GM18951 (cell line): ENCODE measurements around the gene CDR2L.
"Not testable (repeated sequence)": the region's sequence is repeated elsewhere in the genome, so short reads cannot be mapped to it uniquely, and the experiment has no call there.

Experiments
- POLR2A ChIP-seq: IDR thresholded peaks from 4 replicates; pipeline ENCODE4 v1.6.1; 2011; ENCODE audit warnings: mild to moderate bottlenecking; ENCODE audit not compliant: insufficient read length, insufficient read depth; ENCODE audit errors: extremely low read depth
- in situ Hi-C: fragments of 300-500 bp; cut with MboI; formaldehyde crosslinking; loops from one replicate; pipeline ENCODE4 v1.12.0; 2022; ENCODE audit warnings: low sequenced_read_pairs, mixed read lengths, inconsistent platforms; ENCODE audit not compliant: unreplicated experiment

Gene CDR2L

DNA sequence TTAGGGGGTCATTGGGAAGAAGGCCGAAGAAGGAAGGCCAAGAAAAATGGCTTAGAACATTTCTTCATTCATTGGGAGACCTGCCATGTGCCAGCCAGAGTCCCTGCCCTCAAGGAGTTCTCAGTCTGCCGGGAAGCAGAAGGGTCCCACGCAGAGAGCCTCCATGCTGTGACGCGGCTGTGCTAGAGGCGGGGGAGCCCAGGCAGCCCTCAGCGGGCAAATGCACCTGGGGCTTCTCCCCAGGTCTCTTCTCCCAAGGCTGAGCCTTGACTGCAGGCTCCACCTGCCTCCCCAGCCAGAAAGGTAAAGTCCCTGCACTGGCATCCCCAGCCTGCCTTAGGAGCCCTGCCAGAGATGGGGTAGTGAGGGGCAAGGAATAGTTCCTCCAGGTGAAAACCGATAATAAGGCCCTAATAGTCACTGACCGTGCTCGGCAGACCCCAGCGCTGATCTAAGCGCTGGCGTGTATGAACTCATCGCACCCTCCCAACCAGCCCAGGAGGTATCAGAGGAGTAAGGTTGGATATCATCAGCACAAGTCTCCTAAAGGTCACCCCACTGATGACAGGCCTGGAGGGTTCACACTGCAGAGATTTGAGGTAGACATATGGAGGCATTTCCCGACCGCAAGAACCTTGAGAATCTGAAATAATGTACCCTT, 6.0 kb upstream of the CDR2L start:
- in situ Hi-C loops: no loop called here
- TF ChIP-seq POLR2A: no peak

DNA sequence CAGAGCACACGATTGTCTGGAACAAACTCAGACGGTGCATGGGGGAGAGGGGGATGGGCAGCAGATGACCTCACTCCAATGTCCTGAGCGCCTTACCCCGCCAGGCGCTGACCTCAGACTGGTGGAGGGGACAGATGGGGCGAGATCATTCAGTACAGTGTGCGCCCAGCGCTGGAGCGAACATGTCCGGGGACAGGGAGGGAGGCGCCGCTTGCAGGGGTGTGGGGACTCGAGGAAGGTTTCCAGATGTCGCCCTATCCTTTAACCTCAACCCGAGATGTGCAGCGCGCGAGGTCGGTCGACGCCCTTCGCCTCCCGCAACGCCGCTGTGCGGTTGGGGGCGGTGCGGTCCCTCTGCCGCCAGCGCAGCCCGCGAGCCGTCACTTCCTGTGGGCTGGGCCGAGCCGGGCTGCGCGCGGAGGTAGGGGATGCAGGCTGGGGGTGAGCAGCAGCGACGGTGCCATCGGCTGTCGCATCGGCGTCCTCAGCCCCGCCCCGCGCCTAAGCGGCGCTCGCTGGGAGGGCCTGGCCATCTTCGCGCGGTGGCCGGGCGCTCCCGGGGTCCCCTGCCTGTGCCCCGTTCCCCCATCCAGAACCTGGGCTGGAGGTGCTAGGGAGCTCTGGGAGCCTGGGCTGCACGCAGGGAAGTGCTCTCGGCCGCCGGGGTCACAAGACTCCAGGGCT, 5.3 kb upstream of the CDR2L start:
- peak; percentile 47 for TF ChIP-seq POLR2A
- in situ Hi-C loops: no loop called here

DNA sequence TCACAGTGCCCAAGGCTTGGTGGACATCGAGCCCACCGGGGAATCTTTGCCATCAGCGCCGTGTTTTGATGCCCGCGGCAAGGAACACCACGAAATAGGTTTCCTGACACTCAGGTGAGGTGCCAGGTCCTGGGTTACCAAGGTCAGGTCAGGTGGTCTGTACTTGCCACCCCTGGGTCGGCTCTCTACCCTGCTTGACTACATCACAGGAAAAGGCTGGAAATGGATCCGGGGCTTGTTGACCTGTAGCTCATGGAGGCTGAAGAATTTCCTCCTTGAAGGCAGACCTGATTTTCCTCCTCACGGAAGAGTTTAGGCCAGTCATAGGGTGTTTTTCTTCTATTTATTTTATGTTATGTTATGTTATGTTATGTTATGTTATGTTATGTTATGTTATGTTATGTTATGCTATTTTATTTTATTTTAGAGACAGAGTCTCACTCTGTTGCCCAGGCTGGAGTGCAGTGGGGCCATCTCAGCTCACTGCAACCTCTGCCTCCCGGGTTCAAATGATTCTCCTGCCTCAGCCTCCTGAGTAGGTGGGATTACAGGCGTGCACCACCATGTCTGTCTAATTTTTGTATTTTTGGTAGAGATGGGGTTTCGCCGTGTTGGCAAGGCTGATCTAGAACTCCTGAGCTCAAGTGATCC, 4.6 kb upstream of the CDR2L start:
- in situ Hi-C loops: not testable (repeated sequence)

DNA sequence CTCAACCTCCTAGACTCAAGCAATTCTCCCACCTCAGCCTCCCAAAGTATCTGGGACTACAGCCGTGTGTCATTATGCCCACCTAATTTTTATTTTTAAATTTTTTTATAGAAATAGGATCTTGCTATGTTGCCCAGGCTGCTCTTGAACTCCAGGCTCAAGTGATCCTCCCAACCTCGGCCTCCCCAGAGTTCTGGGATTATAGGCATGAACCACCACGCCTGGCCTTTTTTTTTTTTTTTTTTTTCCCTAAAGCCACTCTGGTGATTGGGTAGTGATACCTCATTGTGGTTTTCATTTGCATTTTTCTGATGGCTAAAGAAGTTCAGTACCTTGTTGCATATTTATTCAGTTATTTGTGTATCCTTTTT, 1.2 kb upstream of the CDR2L start:
- no peak for TF ChIP-seq POLR2A
- in situ Hi-C loops: no loop called here

DNA sequence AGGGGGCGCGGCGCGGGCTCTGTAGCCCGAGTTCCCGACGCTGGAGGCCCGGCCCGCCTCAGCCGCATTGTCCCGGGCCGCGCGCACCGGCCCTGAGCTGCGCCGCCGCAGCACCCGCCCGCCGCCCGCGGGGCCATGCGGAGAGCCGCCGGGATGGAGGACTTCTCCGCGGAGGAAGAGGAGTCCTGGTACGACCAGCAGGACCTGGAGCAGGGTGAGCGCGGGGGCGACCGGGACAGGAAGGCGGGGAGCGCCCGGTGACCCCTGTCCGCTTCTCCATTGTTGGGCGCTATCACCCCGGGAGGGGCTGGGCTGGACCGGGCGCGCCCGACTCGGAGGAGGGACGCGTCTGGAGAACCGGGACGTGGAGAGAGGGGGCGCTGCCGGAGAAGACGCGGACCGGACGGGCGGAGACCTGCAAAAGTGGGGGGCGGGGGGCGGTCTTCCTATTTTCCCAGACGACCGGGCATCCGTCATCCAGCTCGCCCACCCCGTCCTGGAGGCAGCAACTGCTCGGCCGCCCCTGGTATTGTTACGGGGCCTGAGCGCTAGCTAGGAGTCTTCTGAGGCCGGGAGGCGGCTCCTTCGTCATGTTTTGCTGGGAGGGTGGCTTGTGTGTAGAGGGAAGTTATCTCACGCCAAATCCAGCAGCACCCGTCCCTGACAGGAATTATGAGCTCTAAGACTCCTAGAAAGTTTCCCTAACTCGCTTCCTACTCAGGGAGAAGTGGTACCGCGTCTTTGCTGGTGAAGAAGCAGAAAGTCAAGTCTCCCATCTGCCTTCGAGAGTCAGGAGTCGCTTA, 678 bp downstream of the CDR2L start:
- TF ChIP-seq POLR2A: no peak
- in situ Hi-C loops: no loop called here

DNA sequence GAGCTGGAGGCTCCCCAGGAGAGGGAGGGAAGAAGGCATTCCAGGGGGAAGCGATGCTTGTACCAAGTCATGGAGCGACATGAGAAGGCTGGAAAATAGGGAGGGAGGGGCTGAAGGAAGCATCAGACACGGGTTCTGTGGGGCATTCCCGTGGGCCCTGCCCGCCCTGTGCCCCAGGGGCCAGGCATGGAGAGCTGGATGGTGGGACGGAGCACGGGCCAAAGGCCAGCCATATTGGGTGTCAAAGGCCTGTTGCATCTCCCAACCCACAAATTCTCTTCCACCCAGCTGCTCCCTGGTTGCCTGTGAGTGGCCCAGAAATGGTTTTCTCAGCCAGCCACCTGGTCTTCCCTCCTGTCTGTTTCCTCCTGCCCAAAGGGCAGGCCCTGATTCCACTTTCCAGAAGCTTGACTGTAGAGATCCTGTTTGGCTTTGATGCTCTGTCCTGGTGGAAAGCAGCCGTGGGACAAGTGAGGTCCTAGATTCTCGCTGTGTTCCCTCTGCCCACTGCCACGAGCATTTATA, 3.2 kb downstream of the CDR2L start:
- in situ Hi-C loops: no loop called here
- TF ChIP-seq POLR2A: no peak

DNA sequence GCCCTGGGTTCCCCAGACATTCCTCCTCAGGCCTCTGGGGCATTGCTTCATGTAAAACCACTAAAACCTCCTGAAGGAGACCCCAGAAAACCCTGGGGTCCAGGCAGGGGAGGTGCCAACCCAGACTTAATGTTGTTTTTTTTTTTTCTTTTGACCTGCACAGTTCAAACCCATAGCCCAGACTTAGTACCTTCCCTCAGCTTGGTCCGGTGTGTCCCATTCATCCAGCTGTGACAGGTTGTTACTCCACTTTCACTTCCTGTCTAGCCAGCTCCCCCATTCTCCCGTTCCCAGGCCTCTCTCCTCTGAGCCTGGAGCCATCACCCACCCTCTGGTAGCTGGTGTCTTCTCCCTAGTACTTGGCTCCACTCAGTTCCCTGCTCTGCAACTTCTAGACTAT, 4.8 kb downstream of the CDR2L start:
- TF ChIP-seq POLR2A: no peak
- in situ Hi-C loops: no loop called here

DNA sequence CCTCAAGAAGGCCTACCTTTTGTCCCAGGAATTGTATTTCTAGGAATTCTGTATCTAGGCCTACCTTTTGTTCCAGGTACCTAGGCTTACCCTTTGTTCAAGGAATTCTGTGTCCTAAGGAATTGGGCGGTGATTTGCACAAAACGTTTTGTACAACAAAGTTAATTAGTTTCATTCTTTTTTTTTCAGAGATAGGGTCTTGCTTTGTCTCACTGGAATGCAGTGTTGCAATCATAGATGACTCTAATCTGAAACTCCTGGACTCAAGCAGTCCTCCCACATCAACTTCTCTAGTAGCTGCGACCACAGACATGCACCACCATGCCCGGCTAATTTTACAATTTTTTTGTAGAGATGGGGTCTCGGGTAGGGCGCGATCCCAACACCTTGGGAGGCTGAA, 7.0 kb downstream of the CDR2L start:
- in situ Hi-C loops: no loop called here

DNA sequence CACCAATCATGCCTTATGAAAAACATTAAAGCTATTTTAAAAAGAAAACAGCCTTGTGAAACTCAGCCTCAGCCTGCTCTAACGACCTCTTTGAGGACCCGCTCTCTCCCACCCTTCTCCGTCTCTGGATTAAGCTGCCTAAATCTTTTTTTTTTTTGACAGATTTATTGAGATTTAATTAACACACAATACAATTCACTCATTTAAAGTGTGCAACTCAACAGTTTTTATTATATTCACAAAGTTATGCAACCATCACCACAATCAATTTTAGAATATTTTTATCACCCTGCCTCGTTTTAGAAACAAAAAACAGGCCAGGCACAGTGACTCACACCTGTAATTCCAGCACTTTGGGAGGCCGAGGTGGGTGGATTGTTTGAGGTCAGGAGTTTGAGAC, 8.4 kb downstream of the CDR2L start:
- in situ Hi-C loops: no loop called here
- no peak for TF ChIP-seq POLR2A

More for the DNA sequence above, 7.0 kb downstream of the CDR2L start:
- TF ChIP-seq POLR2A: no peak

DNA sequence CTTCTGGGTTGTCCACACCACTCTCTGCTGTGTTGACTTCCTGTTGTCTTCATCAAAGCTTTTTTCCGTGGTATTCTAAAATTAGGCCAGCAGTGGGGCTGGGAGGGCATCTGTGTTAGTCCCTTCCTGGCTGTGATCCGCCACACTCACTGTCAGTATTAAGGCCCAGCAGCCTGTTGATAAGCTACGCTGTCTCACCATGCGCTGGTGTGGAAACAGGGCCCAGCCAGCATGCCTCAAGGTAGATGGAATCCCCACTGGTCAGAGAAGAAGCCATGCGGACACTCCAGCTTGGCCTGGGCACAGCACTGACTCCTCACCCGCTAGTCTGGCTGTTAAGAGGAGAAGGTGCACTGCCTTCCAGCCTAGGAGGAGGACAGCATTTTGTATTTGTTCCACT, 11.4 kb downstream of the CDR2L start:
- in situ Hi-C loops: no loop called here
- TF ChIP-seq POLR2A: no peak

DNA sequence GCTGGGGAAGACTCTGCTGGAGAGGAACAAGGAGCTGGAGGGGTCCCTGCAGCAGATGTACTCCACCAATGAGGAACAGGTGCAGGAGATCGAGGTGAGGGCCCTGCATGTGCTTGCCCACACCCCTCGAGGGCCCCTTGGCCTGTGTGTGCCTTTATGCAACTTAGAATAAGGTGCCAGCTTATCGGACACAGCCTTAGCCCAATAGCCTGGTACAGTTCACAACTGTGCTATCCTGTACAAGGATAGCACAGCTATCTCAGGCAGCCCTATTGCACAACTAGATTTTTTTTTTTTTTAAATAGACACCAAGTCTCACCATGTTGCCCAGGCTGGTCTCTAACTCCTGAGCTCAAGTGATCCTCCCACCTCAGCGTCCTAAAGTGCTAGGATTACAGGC, 12.1 kb downstream of the CDR2L start:
- in situ Hi-C loops: no loop called here
- TF ChIP-seq POLR2A: no peak

DNA sequence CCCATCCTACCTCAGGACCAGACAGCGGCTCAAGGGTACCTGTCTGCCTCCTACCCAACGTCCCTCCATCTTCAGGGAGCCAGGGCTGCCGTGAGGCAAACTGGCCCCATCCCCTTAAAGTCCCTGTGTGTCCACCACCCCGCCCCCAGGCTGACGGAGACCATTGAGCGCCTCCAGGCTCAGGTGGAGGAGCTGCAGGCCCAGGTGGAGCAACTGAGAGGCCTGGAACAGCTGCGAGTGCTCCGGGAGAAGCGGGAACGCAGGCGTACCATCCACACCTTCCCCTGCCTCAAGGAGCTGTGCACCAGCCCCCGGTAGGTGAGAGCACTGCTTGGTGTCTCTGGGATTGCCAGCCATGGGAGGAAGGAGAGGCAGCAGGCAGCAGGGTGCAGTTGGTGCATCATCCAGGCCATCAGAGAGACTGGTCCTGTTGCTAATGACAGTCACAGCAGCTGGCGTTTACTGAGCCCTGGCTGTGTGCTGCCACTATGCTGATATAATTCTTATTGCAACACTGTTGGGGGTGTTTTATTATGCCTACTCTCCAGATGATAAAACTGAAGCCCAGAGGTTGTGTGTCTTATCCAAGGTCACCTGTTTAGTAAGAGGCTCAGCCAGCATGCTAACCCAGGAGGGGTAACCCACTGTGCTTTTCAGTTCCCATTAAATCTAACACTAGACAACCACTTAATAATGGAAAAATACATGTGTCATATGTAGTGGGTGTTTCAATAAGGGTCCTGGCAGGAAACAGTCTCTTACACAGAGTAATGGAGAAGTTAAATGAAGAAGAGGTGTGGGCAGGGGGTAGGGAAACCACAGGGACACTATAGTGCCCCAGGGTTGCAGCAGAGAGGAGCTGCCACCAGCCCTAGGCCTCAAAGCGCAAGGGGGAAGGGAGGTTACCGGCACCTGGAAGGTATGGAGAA, 14.7 kb downstream of the CDR2L start:
- TF ChIP-seq POLR2A: no peak

DNA sequence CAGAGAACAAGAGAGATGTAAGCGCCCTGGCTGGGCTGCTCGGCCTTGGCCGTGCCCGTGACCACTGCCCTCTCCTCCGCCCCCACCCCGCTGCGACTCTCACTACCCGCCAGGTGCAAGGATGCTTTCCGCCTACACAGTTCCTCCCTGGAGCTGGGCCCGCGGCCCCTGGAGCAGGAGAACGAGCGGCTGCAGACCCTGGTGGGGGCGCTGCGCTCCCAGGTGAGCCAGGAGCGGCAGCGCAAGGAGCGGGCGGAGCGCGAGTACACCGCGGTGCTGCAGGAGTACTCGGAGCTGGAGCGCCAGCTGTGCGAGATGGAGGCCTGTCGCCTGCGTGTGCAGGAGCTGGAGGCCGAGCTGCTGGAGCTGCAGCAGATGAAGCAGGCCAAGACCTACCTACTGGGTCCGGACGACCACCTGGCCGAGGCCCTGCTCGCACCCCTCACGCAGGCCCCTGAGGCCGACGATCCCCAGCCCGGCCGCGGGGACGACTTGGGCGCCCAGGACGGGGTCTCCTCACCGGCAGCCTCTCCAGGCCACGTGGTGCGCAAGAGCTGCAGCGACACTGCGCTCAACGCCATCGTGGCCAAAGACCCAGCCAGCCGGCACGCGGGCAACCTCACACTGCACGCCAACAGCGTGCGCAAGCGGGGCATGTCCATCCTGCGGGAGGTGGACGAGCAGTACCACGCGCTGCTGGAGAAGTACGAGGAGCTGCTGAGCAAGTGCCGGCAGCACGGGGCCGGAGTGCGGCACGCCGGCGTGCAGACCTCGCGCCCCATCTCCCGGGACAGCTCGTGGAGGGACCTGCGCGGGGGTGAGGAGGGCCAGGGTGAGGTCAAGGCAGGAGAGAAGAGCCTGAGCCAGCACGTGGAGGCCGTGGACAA, 15.9 kb downstream of the CDR2L start:
- in situ Hi-C loops: no loop called here
- no peak for TF ChIP-seq POLR2A

More for the DNA sequence above, 14.7 kb downstream of the CDR2L start:
- in situ Hi-C loops: no loop called here
